Neutrophil (primary cell): ENCODE measurements around the gene HEYL.

ENCODE experiments used
- H3K27ac ChIP-seq: fragments of 200-600 bp; sonication (generic); 2 replicates; pipeline ENCODE4 v1.5.1; 2016; ENCODE audit warnings: mild to moderate bottlenecking, moderate library complexity
- H3K27me3 ChIP-seq: fragments of 200-600 bp; sonication (generic); 2 replicates; pipeline ENCODE4 v1.6.0; 2016; ENCODE audit warnings: mild to moderate bottlenecking
- H3K36me3 ChIP-seq: fragments of 200-600 bp; sonication (generic); 2 replicates; pipeline ENCODE4 v1.5.1; 2017
- H3K4me1 ChIP-seq, 2 experiments: fragments of 200-600 bp in 1 of 2; sonication (generic) in 1 of 2; 1 replicate in 1 of 2; 2 replicates in 1 of 2; pipeline versions ENCODE4 v1.5.1 to v1.6.1; 2013 to 2016; ENCODE audit warnings: low read depth in 1 of 2, low read length in 1 of 2, mild to moderate bottlenecking in 1 of 2, moderate library complexity in 1 of 2; ENCODE audit not compliant: control insufficient read depth in 1 of 2, insufficient read depth in 1 of 2
- H3K4me3 ChIP-seq, 2 experiments: fragments of 200-600 bp in 1 of 2; sonication (generic) in 1 of 2; 1 replicate in 1 of 2; 2 replicates in 1 of 2; pipeline ENCODE4 v1.5.1; 2013 to 2016; ENCODE audit warnings: low read depth in 1 of 2, low read length in 1 of 2, mild to moderate bottlenecking in 1 of 2, moderate library complexity in 1 of 2
- H3K9me3 ChIP-seq: fragments of 200-600 bp; sonication (generic); 2 replicates; pipeline ENCODE4 v1.5.1; 2016
- TF ChIP-seq, protein P1 (sequence below): fragments of 200-600 bp; sonication (generic); IDR thresholded peaks from 2 replicates; pipeline ENCODE4 v1.5.1; 2016; ENCODE audit warnings: antibody characterized with exemption

HEYL gene

DNA sequence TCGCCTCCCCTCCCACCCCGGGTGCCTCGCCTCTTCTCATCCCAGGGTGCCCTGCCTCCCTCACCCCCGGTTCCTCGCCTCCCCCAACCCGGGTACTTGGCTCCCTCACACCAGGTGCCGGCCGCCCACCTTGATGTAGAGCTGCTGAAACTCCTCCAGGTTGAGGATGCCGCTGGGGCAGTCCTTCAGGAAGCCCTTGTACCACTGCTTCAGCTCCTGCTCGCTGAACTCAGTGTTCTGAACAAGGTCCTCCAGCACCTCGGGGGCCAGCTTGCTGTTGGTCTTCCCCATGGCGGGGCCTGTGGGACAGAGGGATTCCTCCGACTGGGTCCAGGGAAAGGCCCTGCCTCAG, 44.8 kb upstream of the HEYL start:
- H3K4me3 ChIP-seq: no peak overlapping the region
- H3K4me1 ChIP-seq: peaks cover 0 to 3% of the 10 kb centered on the region in 2 experiments
- no peaks in the 10 kb centered on the region for H3K36me3 ChIP-seq
- no peaks in the 10 kb centered on the region for H3K9me3 ChIP-seq
- H3K27ac ChIP-seq: no peak overlapping the region
- TF ChIP-seq, protein P1, sequence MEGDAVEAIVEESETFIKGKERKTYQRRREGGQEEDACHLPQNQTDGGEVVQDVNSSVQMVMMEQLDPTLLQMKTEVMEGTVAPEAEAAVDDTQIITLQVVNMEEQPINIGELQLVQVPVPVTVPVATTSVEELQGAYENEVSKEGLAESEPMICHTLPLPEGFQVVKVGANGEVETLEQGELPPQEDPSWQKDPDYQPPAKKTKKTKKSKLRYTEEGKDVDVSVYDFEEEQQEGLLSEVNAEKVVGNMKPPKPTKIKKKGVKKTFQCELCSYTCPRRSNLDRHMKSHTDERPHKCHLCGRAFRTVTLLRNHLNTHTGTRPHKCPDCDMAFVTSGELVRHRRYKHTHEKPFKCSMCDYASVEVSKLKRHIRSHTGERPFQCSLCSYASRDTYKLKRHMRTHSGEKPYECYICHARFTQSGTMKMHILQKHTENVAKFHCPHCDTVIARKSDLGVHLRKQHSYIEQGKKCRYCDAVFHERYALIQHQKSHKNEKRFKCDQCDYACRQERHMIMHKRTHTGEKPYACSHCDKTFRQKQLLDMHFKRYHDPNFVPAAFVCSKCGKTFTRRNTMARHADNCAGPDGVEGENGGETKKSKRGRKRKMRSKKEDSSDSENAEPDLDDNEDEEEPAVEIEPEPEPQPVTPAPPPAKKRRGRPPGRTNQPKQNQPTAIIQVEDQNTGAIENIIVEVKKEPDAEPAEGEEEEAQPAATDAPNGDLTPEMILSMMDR: no peak
- H3K27me3 ChIP-seq: peaks cover 96% of the 10 kb centered on the region

GRCh38 chr1:39683591-39684312, 44.3 kb upstream of the HEYL start:
- no peaks in the 10 kb centered on the region for H3K36me3 ChIP-seq
- no peak overlapping the region for H3K27ac ChIP-seq
- H3K4me3 ChIP-seq: no peak overlapping the region
- TF ChIP-seq, protein P1: no peak
- no peaks in the 10 kb centered on the region for H3K9me3 ChIP-seq
- peaks cover 0 to 3% of the 10 kb centered on the region in 2 experiments for H3K4me1 ChIP-seq
- peaks cover 95% of the 10 kb centered on the region for H3K27me3 ChIP-seq

GRCh38 chr1:39681999-39682398, 42.6 kb upstream of the HEYL start:
- H3K27me3 ChIP-seq: peaks cover 77% of the 10 kb centered on the region
- H3K9me3 ChIP-seq: no peaks in the 10 kb centered on the region

GRCh38 chr1:39681294-39681693, 41.9 kb upstream of the HEYL start:
- TF ChIP-seq, protein P1: no peak
- no peak overlapping the region for H3K4me3 ChIP-seq
- no peaks in the 10 kb centered on the region for H3K9me3 ChIP-seq
- peaks cover 70% of the 10 kb centered on the region for H3K27me3 ChIP-seq
- H3K4me1 ChIP-seq: peaks cover 9 to 13% of the 10 kb centered on the region in 2 experiments
- H3K36me3 ChIP-seq: no peaks in the 10 kb centered on the region
- no peak overlapping the region for H3K27ac ChIP-seq

More at GRCh38 chr1:39681999-39682398, 42.6 kb upstream of the HEYL start:
- Histone ChIP-seq H3K36me3 (no peaks in the 10 kb centered on the region), H3K27ac (no peak overlapping the region), H3K4me1 (peaks cover 4 to 8% of the 10 kb centered on the region in 2 experiments), H3K4me3 (no peak overlapping the region)
- TF ChIP-seq, protein P1: no peak

- Histone ChIP-seq H3K9me3 (no peaks in the 10 kb centered on the region), H3K36me3 (no peaks in the 10 kb centered on the region), H3K4me3 (no peak overlapping the region), H3K27me3 (peaks cover 67% of the 10 kb centered on the region), H3K27ac (no peak overlapping the region), H3K4me1 (peaks cover 9 to 13% of the 10 kb centered on the region in 2 experiments)
- TF ChIP-seq, protein P1: no peak
Measured at GRCh38 chr1:39680751-39681150, 41.3 kb upstream of the HEYL start.
